ENCODE data around the gene SULT1A1. TPM values are rescaled to one million over a fixed set of nuclear protein-coding genes. Genes with fewer than 3 reads are reported as not detected.

Gene SULT1A1
- total and polyA plus RNA-seq, 2 of the 8 experiments (the other 6 are each of a cell fraction or from before 2014, with no cell fraction given) = 2.1 to 4.0 TPM

DNA sequence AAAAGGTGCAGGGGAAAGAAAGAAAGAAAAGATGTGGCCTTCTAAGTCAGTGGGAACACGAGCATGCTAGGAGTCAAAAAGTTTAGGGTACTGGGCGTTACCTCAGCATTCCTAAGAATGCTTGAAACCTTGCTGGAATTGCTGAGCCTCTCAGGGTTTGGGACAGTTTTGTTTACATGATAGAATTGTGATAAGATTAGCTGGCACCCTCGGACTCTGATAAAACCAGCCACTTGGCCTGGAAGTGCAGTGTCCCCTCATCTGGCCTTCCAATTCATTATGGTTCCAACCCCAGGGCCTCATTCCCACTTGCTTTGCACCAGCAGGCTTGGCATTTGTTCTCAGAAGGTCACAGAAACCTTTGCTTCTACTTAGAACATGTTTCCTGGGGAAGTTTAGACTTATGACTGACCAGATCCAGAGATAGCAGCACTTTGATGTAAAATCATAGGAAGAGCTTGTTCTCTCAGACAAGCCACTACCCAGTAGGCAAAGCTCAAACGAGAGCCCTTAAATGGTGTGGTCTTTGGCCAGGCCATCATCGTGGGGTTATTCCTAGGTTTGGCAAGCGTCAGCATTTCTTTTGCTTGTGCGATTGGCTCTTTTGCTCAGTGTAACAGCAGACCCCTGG lies 48.2 kb downstream of the SULT1A1 start:
- no peak overlapping the region for H3K27ac ChIP-seq (ENCODE audit: low read depth, low read length)
- no peak overlapping the region for H3K4ac ChIP-seq (replicated peaks; ENCODE audit: insufficient read length, low read depth, low read length)
- no peak overlapping the region for H2BK5ac ChIP-seq (ENCODE audit: low read depth, low read length)
- 90% methylated on average over 7 of the region's 7 CpGs; no CpG with 5 or more reads in 1 of the 2 experiments for WGBS, 2 experiments (ENCODE audit: extremely low coverage in 1 of 2, insufficient coverage in 1 of 2, insufficient read length in 1 of 2, insufficient replicate concordance in 2 of 2, low coverage in 1 of 2, low lambda C conversion rate in 2 of 2, missing lambda C conversion rate in 1 of 2)
- DNase-seq (ENCODE audit: low read depth in 1 of 2, low spot score in 2 of 2) (no peak), FAIRE-seq (no peak)
- no peak overlapping the region for H4K8ac ChIP-seq (ENCODE audit: extremely low read depth, insufficient read depth, low read length)
- H4K5ac ChIP-seq (ENCODE audit: insufficient read length, low read depth, low read length) = no peak overlapping the region
- H4K20me1 ChIP-seq (replicated peaks in 1 of 2; ENCODE audit: control insufficient read depth in 1 of 2, insufficient read depth in 2 of 2, low read length in 2 of 2) = peaks cover 0 to 2% of the 10 kb centered on the region in 2 experiments
- H3K79me2 ChIP-seq (ENCODE audit: control insufficient read depth in 1 of 2, insufficient read depth in 2 of 2, low read length in 2 of 2) = no peaks in the 10 kb centered on the region; a peak in 1 of 4 replicates
- H3K4me1 ChIP-seq (replicated peaks in 1 of 4; ENCODE audit: control insufficient read depth in 3 of 4, insufficient read depth in 4 of 4, low read length in 3 of 4) = no peaks in the 10 kb centered on the region
- H3K23ac ChIP-seq (ENCODE audit: insufficient read length) = no peak overlapping the region
- H3K9ac ChIP-seq (replicated peaks in 1 of 4; ENCODE audit: extremely low read depth in 1 of 4, low read depth in 3 of 4, low read length in 3 of 4) = no peak overlapping the region
- no peak overlapping the region for H2BK120ac ChIP-seq (replicated peaks; ENCODE audit: low read depth, low read length)
- H3K4me2 ChIP-seq (ENCODE audit: insufficient read depth in 1 of 2, low read depth in 2 of 2, low read length in 2 of 2) = no peak overlapping the region
- no peak overlapping the region for H4K91ac ChIP-seq (replicated peaks; ENCODE audit: insufficient read length, low read length)
- H3K79me1 ChIP-seq (ENCODE audit: low read depth, low read length) = no peaks in the 10 kb centered on the region
- H2BK15ac ChIP-seq (ENCODE audit: low read length) = no peak overlapping the region
- H2BK12ac ChIP-seq (ENCODE audit: low read depth, low read length) = no peak overlapping the region
- H2AK5ac ChIP-seq (ENCODE audit: low read depth, low read length) = no peak overlapping the region
- no peaks in the 10 kb centered on the region; a peak in 1 of 8 replicates for H3K36me3 ChIP-seq (ENCODE audit: control insufficient read depth in 2 of 4, insufficient read depth in 4 of 4, low read length in 3 of 4)
- no peak overlapping the region for H2AFZ ChIP-seq (ENCODE audit: low read length)
- H3K4me3 ChIP-seq (ENCODE audit: extremely low read depth in 1 of 4, insufficient read depth in 2 of 4, low read depth in 3 of 4, low read length in 4 of 4) = no peak overlapping the region
- no peak overlapping the region for H3K14ac ChIP-seq (ENCODE audit: insufficient read length)
- H3K9me3 ChIP-seq (ENCODE audit: insufficient read depth in 2 of 2, low read depth in 1 of 2, low read length in 1 of 2) = no peaks in the 10 kb centered on the region; a peak in 1 of 4 replicates
- no peak overlapping the region for H2BK20ac ChIP-seq (ENCODE audit: low read length)
- POLR2A ChIA-PET (ENCODE audit: partially characterized antibody) = no interaction called here
- H3K18ac ChIP-seq (ENCODE audit: extremely low read depth, low read length) = no peak overlapping the region
- CTCF ChIA-PET (ENCODE audit: partially characterized antibody) = no interaction called here
- no peak overlapping the region for H3K56ac ChIP-seq (replicated peaks; ENCODE audit: insufficient read length, low read depth, low read length)
- H3K23me2 ChIP-seq (ENCODE audit: low read depth, low read length) = no peaks in the 10 kb centered on the region
- H3K27me3 ChIP-seq (replicated peaks in 1 of 4; ENCODE audit: control insufficient read depth in 3 of 4, extremely low read depth in 1 of 4, insufficient read depth in 3 of 4, low read length in 3 of 4) = no peaks in the 10 kb centered on the region
- TF ChIP-seq GTF2F1 (IDR thresholded peaks at IDR 0.05; ENCODE audit: borderline replicate concordance, low read depth, low read length) (no peak), EP300 (IDR thresholded peaks at IDR 0.05; ENCODE audit: borderline replicate concordance in 1 of 2, low read depth in 2 of 2, low read length in 2 of 2) (no peak), JUND (IDR thresholded peaks at IDR 0.05; ENCODE audit: low read length) (no peak), RAD21 (IDR thresholded peaks at IDR 0.05 in 1 of 2, conservative IDR thresholded peaks at IDR 0.05 in 1 of 2; ENCODE audit: low read depth in 2 of 2, low read length in 2 of 2) (no peak), HDAC6 (IDR thresholded peaks at IDR 0.05; ENCODE audit: low read depth, low read length) (no peak), SP2 (IDR thresholded peaks at IDR 0.05; ENCODE audit: low read length) (no peak), YY1 (IDR thresholded peaks at IDR 0.05; ENCODE audit: low read depth, low read length) (no peak), CTCF (IDR thresholded peaks at IDR 0.05; ENCODE audit: control extremely low read depth in 1 of 3, insufficient read depth in 1 of 3, low read depth in 1 of 3, low read length in 3 of 3) (no peak), SIRT6 (IDR thresholded peaks at IDR 0.05; ENCODE audit: low read length) (no peak), PHF8 (conservative IDR thresholded peaks at IDR 0.05; ENCODE audit: low read depth, low read length) (no peak), RBBP5 (IDR thresholded peaks at IDR 0.05; ENCODE audit: borderline replicate concordance, low read depth, low read length) (no peak)

Measured in H1 (cell line).